GM23248 (cell line): ENCODE measurements around the gene GAB2.

ENCODE experiments used
- EZH2 ChIP-seq: fragments of 200-600 bp; sonication (generic); IDR thresholded peaks from 2 replicates; pipeline ENCODE4 v1.6.1; 2018; ENCODE audit warnings: antibody characterized with exemption, mild to moderate bottlenecking; ENCODE audit not compliant: insufficient read depth, poor library complexity, severe bottlenecking
- EZH2phosphoT487 ChIP-seq: fragments of 200-600 bp; sonication (generic); IDR thresholded peaks from 2 replicates; pipeline ENCODE4 v1.6.1; 2018; ENCODE audit warnings: antibody characterized with exemption, moderate library complexity, mild to moderate bottlenecking, low read depth; ENCODE audit not compliant: insufficient read depth

- no peak for TF ChIP-seq EZH2
- TF ChIP-seq EZH2phosphoT487, result no peak
Measured at GRCh38 chr11:78390809-78391208, 26.8 kb downstream of the GAB2 start.
